Epithelial cell of proximal tubule (primary cell): Measurements from ENCODE around the gene NME9. TPM values are rescaled to one million over a fixed set of nuclear protein-coding genes. Genes with fewer than 3 reads are reported as not detected.

Source experiments
- DNase-seq: peaks from one replicate; pipeline ENCODE4 v3.0.0-alpha.2; 2011; ENCODE audit warnings: low read depth
- H3K4me3 ChIP-seq: 2 replicates; pipeline ENCODE4 v1.5.1; 2011; ENCODE audit warnings: low read depth, mild to moderate bottlenecking, low read length
- CTCF ChIP-seq: conservative IDR thresholded peaks from 2 replicates; pipeline ENCODE4 v1.5.1; 2012; ENCODE audit warnings: low read depth, mild to moderate bottlenecking, low read length
- total RNA-seq: library from RNA; depleted of rRNA; stranded (reverse); fragments of >200 nt; gene quantifications from 2 replicates; pipeline ENCODE4 v1.2.3, GENCODE V29; 2015

The NME9 gene
- total RNA-seq, 1 donor from 2014 or later = not detected

GRCh38 chr3:138253609-138254008 is 76.0 kb downstream of the NME9 start:
- TF ChIP-seq CTCF = no peak
- H3K4me3 ChIP-seq = no peak overlapping the region
- peak; percentile 1 for DNase-seq

Other genes with a start within 250 kb of the NME9 start
- gene DZIP1L, start 214.2 kb downstream of the NME9 start, total RNA-seq = 5.9 and 9.7 TPM in 2 replicates
- not detected in 2 replicates for gene A4GNT, start 197.5 kb downstream of the NME9 start, total RNA-seq
- 11.8 and 22.4 TPM in 2 replicates for gene DBR1, start 154.9 kb downstream of the NME9 start, total RNA-seq
- 31.9 and 33.9 TPM in 2 replicates for gene ARMC8, start 142.6 kb downstream of the NME9 start, total RNA-seq
- 12.7 and 17.2 TPM in 2 replicates for gene MRAS, start 18.7 kb upstream of the NME9 start, total RNA-seq
- 0.87 and 2.2 TPM in 2 replicates for gene ESYT3, start 104.8 kb upstream of the NME9 start, total RNA-seq